Measurements from ENCODE around the gene ARMH2.

DNA sequence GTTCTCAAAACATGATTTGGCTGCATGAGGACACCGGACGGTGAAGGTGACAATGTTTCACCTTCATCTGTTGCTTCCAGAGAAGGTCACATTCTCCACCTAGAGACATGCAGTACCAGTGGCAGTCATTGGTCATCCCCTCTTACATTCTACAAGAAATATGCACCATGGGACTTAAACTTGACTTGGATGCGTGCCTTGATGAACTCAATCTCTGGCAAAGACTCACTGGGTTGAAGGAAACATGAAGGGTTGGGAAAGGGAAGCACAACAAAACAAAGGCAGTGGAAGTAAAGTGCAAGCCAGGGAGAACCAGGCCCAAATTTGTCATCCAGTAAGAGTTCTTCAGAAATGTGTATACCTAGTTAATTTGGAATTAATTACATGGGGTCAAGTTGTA, 39.4 kb upstream of the ARMH2 start:
- TF ChIP-seq EZH2 (IDR thresholded peaks at IDR 0.05; ENCODE audit: borderline replicate concordance, insufficient read depth, low read length, poor library complexity, severe bottlenecking): no peak
- TF ChIP-seq, protein P1, sequence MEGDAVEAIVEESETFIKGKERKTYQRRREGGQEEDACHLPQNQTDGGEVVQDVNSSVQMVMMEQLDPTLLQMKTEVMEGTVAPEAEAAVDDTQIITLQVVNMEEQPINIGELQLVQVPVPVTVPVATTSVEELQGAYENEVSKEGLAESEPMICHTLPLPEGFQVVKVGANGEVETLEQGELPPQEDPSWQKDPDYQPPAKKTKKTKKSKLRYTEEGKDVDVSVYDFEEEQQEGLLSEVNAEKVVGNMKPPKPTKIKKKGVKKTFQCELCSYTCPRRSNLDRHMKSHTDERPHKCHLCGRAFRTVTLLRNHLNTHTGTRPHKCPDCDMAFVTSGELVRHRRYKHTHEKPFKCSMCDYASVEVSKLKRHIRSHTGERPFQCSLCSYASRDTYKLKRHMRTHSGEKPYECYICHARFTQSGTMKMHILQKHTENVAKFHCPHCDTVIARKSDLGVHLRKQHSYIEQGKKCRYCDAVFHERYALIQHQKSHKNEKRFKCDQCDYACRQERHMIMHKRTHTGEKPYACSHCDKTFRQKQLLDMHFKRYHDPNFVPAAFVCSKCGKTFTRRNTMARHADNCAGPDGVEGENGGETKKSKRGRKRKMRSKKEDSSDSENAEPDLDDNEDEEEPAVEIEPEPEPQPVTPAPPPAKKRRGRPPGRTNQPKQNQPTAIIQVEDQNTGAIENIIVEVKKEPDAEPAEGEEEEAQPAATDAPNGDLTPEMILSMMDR (IDR thresholded peaks at IDR 0.05; ENCODE audit: poor library complexity, severe bottlenecking): no peak
- TF ChIP-seq SMC3 (conservative IDR thresholded peaks at IDR 0.05; ENCODE audit: poor library complexity): no peak
- TF ChIP-seq POLR2AphosphoS5 (IDR thresholded peaks at IDR 0.05): no peak

Measured in neural cell (in vitro differentiated cells).